Neural progenitor cell (in vitro differentiated cells): Measurements from ENCODE around the gene KIF26B. TPM values are rescaled to one million over a fixed set of nuclear protein-coding genes. Genes with fewer than 3 reads are reported as not detected.

ENCODE experiments used
- DNase-seq: peaks from one replicate; pipeline ENCODE4 v3.0.0-alpha.2; 2016; ENCODE audit warnings: low spot score
- H2AFZ ChIP-seq: fragments of 200-600 bp; sonication (generic); replicated peaks from 2 replicates; pipeline ENCODE4 v1.6.1; 2016; ENCODE audit warnings: antibody characterized with exemption
- H3F3A ChIP-seq: fragments of 200-600 bp; sonication (generic); 2 replicates; pipeline ENCODE4 v1.6.1; 2016; ENCODE audit warnings: antibody characterized with exemption, low read depth
- H3K27ac ChIP-seq: fragments of 200-600 bp; sonication (generic); 2 replicates; pipeline ENCODE4 v1.5.1; 2016; ENCODE audit warnings: mild to moderate bottlenecking
- H3K27me3 ChIP-seq: fragments of 200-600 bp; sonication (generic); 2 replicates; pipeline ENCODE4 v1.6.1; 2016; ENCODE audit warnings: mild to moderate bottlenecking, moderate library complexity
- H3K36me3 ChIP-seq: fragments of 200-600 bp; sonication (generic); 2 replicates; pipeline ENCODE4 v1.5.1; 2016
- H3K4me1 ChIP-seq: fragments of 200-600 bp; sonication (generic); 2 replicates; pipeline ENCODE4 v1.6.1; 2016; ENCODE audit warnings: mixed run types
- H3K4me2 ChIP-seq: fragments of 200-600 bp; sonication (generic); 2 replicates; pipeline ENCODE4 v1.6.1; 2016
- H3K4me3 ChIP-seq: fragments of 200-600 bp; sonication (generic); 2 replicates; pipeline ENCODE4 v1.5.1; 2016
- H3K79me2 ChIP-seq: fragments of 200-600 bp; sonication (generic); 2 replicates; pipeline ENCODE4 v1.6.1; 2016; ENCODE audit warnings: low read depth
- H3K9ac ChIP-seq: fragments of 200-600 bp; sonication (generic); 2 replicates; pipeline ENCODE4 v1.6.1; 2016
- H3K9me3 ChIP-seq: fragments of 200-600 bp; sonication (generic); 2 replicates; pipeline ENCODE4 v1.5.1; 2016; ENCODE audit warnings: low read depth
- H4K20me1 ChIP-seq: fragments of 200-600 bp; sonication (generic); 2 replicates; pipeline ENCODE4 v1.6.1; 2016; ENCODE audit warnings: low read depth
- H3K27ac Mint-ChIP-seq: 3 replicates; pipeline ENCODE4 v1.8.0; 2021; ENCODE audit warnings: mixed read lengths
- H3K27me3 Mint-ChIP-seq: 2 replicates; pipeline ENCODE4 v1.8.0; 2022; ENCODE audit warnings: low read depth, mild to moderate bottlenecking, inconsistent platforms, moderate library complexity, mixed read lengths; ENCODE audit not compliant: insufficient read depth
- H3K36me3 Mint-ChIP-seq: 3 replicates; pipeline ENCODE4 v1.8.0; 2021; ENCODE audit warnings: mixed read lengths
- H3K4me1 Mint-ChIP-seq: 3 replicates; pipeline ENCODE4 v1.8.0; 2021; ENCODE audit warnings: mixed read lengths
- H3K4me3 Mint-ChIP-seq: 3 replicates; pipeline ENCODE4 v1.8.0; 2021; ENCODE audit warnings: mild to moderate bottlenecking, moderate library complexity, mixed read lengths
- H3K9me3 Mint-ChIP-seq: 3 replicates; pipeline ENCODE4 v1.8.0; 2020; ENCODE audit warnings: mixed read lengths
- EZH2 ChIP-seq: fragments of 200-600 bp; sonication (generic); IDR thresholded peaks from 2 replicates; pipeline ENCODE4 v1.6.1; 2017; ENCODE audit warnings: antibody characterized with exemption, mild to moderate bottlenecking, moderate library complexity
- EZH2phosphoT487 ChIP-seq: fragments of 200-600 bp; sonication (generic); IDR thresholded peaks from 2 replicates; pipeline ENCODE4 v1.6.1; 2017; ENCODE audit warnings: antibody characterized with exemption
- total RNA-seq: library from RNA; depleted of rRNA; stranded (reverse); fragments of >200 nt; gene quantifications from 2 replicates; pipeline ENCODE4 v1.2.3, GENCODE V29; 2015; ENCODE audit warnings: low replicate concordance
- TF ChIP-seq, protein P1 (sequence below): fragments of 200-600 bp; sonication (generic); IDR thresholded peaks from 2 replicates; pipeline ENCODE4 v1.5.1; 2017; ENCODE audit warnings: antibody characterized with exemption, mild to moderate bottlenecking

The KIF26B gene
- total RNA-seq, 1 donor from 2014 or later, result 0.47 TPM

- Histone ChIP-seq H3K4me2 (no peak overlapping the region), H3K4me3 (no peak overlapping the region), H3F3A (no peaks in the 10 kb centered on the region), H3K4me1 (no peaks in the 10 kb centered on the region), H3K36me3 (no peaks in the 10 kb centered on the region), H3K9me3 (no peaks in the 10 kb centered on the region), H2AFZ (no peak overlapping the region), H3K9ac (no peak overlapping the region), H3K27me3 (no peaks in the 10 kb centered on the region), H3K27ac (no peak overlapping the region), H4K20me1 (no peaks in the 10 kb centered on the region), H3K79me2 (no peaks in the 10 kb centered on the region)
- no peak for DNase-seq
- Mint-ChIP-seq H3K4me3 (no peak overlapping the region), H3K27ac (no peak overlapping the region), H3K4me1 (peaks cover 4% of the 10 kb centered on the region), H3K9me3 (peaks cover 4% of the 10 kb centered on the region), H3K27me3 (no peaks in the 10 kb centered on the region), H3K36me3 (no peaks in the 10 kb centered on the region)
- TF ChIP-seq EZH2phosphoT487 (no peak), EZH2 (no peak)
- TF ChIP-seq, protein P1, sequence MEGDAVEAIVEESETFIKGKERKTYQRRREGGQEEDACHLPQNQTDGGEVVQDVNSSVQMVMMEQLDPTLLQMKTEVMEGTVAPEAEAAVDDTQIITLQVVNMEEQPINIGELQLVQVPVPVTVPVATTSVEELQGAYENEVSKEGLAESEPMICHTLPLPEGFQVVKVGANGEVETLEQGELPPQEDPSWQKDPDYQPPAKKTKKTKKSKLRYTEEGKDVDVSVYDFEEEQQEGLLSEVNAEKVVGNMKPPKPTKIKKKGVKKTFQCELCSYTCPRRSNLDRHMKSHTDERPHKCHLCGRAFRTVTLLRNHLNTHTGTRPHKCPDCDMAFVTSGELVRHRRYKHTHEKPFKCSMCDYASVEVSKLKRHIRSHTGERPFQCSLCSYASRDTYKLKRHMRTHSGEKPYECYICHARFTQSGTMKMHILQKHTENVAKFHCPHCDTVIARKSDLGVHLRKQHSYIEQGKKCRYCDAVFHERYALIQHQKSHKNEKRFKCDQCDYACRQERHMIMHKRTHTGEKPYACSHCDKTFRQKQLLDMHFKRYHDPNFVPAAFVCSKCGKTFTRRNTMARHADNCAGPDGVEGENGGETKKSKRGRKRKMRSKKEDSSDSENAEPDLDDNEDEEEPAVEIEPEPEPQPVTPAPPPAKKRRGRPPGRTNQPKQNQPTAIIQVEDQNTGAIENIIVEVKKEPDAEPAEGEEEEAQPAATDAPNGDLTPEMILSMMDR, result no peak
Measured at GRCh38 chr1:245440922-245441321, 286.1 kb downstream of the KIF26B start.

- H3K27me3 ChIP-seq, result no peaks in the 10 kb centered on the region
- H3K9ac ChIP-seq, result no peak overlapping the region
- H4K20me1 ChIP-seq, result no peaks in the 10 kb centered on the region
- no peak for DNase-seq
- H3K4me1 Mint-ChIP-seq, result peaks cover 4% of the 10 kb centered on the region
- no peaks in the 10 kb centered on the region for H3K9me3 ChIP-seq
- no peaks in the 10 kb centered on the region for H3K36me3 Mint-ChIP-seq
- no peak overlapping the region for H3K27ac Mint-ChIP-seq
- H3K4me3 ChIP-seq, result no peak overlapping the region
- H3K4me2 ChIP-seq, result no peak overlapping the region
- H2AFZ ChIP-seq, result no peak overlapping the region
- TF ChIP-seq, protein P1, result no peak
- TF ChIP-seq EZH2phosphoT487 (no peak), EZH2 (no peak)
- H3K27me3 Mint-ChIP-seq, result no peaks in the 10 kb centered on the region
- no peaks in the 10 kb centered on the region for H3K79me2 ChIP-seq
- H3K36me3 ChIP-seq, result no peaks in the 10 kb centered on the region
- H3K9me3 Mint-ChIP-seq, result peaks cover 4% of the 10 kb centered on the region
- no peak overlapping the region for H3K27ac ChIP-seq
- no peaks in the 10 kb centered on the region for H3K4me1 ChIP-seq
- no peak overlapping the region for H3K4me3 Mint-ChIP-seq
- H3F3A ChIP-seq, result no peaks in the 10 kb centered on the region
Measured at GRCh38 chr1:245441689-245442088, 286.9 kb downstream of the KIF26B start.

DNA sequence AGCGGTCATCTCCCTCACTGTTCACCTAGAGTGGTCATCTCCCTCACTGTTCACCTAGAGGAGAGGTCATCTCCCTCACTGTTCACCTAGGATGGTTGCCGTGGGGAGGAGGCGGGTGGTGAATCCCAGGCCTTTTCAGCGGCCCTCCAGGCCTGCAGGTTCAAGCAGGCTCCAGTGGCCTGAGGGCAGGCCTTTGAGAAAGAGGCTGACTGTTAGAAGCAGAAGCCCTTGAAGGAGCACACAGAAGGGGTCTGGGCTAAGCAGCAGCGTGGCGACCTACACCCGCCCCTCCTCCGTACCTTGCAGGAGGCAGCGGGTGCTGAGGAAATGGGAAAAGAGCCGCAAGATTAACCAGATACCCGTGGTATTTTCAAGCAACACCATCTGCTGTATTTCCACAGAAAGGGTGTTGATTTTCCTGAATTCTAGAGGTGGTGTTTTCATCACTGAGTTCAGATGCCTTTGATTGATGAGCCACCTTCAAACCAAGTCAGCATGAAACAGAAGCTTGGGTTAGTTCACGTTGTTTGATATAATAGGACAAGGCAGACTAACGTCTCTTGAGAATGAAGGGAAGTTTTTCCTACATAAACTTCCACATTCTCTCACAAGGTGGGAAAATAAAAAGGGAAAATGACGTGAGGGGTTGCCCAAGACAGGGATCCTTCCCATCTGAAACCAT lies 289.5 kb downstream of the KIF26B start:
- H3K36me3 ChIP-seq, result no peaks in the 10 kb centered on the region
- H3K4me1 Mint-ChIP-seq, result peaks cover 6% of the 10 kb centered on the region
- TF ChIP-seq EZH2, result no peak
- TF ChIP-seq EZH2phosphoT487, result no peak
- TF ChIP-seq, protein P1, result no peak
- no peaks in the 10 kb centered on the region for H3K27me3 ChIP-seq
- H3K36me3 Mint-ChIP-seq, result no peaks in the 10 kb centered on the region
- no peaks in the 10 kb centered on the region for H3K27me3 Mint-ChIP-seq
- H3K4me3 ChIP-seq, result no peak overlapping the region
- H2AFZ ChIP-seq, result no peak overlapping the region
- H3K9me3 Mint-ChIP-seq, result peaks cover 4% of the 10 kb centered on the region
- no peak overlapping the region for H3K9ac ChIP-seq
- peaks cover 4% of the 10 kb centered on the region for H3K4me1 ChIP-seq
- no peak overlapping the region for H3K27ac Mint-ChIP-seq
- DNase-seq, result no peak
- H3K4me3 Mint-ChIP-seq, result no peak overlapping the region
- H3K9me3 ChIP-seq, result no peaks in the 10 kb centered on the region
- no peaks in the 10 kb centered on the region for H4K20me1 ChIP-seq
- H3K4me2 ChIP-seq, result no peak overlapping the region
- no peak overlapping the region for H3K27ac ChIP-seq
- no peaks in the 10 kb centered on the region for H3K79me2 ChIP-seq
- H3F3A ChIP-seq, result no peaks in the 10 kb centered on the region
